Fibroblast of mammary gland (primary cell): ENCODE data around the gene ACSBG1.

Experiments
- DNase-seq: peaks from one replicate; pipeline ENCODE4 v3.0.0-alpha.2; 2010; ENCODE audit warnings: low read depth
- H3K4me3 ChIP-seq: 2 replicates; pipeline ENCODE4 v1.5.1; 2011; ENCODE audit warnings: low read depth, mild to moderate bottlenecking, low read length, moderate library complexity; ENCODE audit not compliant: control insufficient read depth
- CTCF ChIP-seq: conservative IDR thresholded peaks from 2 replicates; pipeline ENCODE4 v1.5.1; 2011; ENCODE audit warnings: low read depth, low read length, inconsistent platforms; ENCODE audit not compliant: control insufficient read depth, insufficient read depth

Gene ACSBG1

GRCh38 chr15:78182336-78182700 is 52.0 kb downstream of the ACSBG1 start:
- no peak for DNase-seq
- TF ChIP-seq CTCF, result no peak
- H3K4me3 ChIP-seq, result no peak overlapping the region

GRCh38 chr15:78179906-78180305 is 54.5 kb downstream of the ACSBG1 start:
- TF ChIP-seq CTCF, result no peak
- no peak for DNase-seq
- H3K4me3 ChIP-seq, result no peak overlapping the region

GRCh38 chr15:78179286-78179840 is 55.0 kb downstream of the ACSBG1 start:
- H3K4me3 ChIP-seq, result no peak overlapping the region
- no peak for DNase-seq
- TF ChIP-seq CTCF, result no peak

GRCh38 chr15:78178064-78178463 is 56.3 kb downstream of the ACSBG1 start:
- no peak for TF ChIP-seq CTCF
- DNase-seq, result no peak
- H3K4me3 ChIP-seq, result no peak overlapping the region

GRCh38 chr15:78177447-78177873 is 56.9 kb downstream of the ACSBG1 start:
- TF ChIP-seq CTCF, result peak; percentile 62
- no peak overlapping the region for H3K4me3 ChIP-seq
- peak; percentile 10 for DNase-seq

- no peak for TF ChIP-seq CTCF
- no peak overlapping the region for H3K4me3 ChIP-seq
- no peak for DNase-seq
Measured at GRCh38 chr15:78175330-78175729, 59.0 kb downstream of the ACSBG1 start.

GRCh38 chr15:78174401-78174800 is 60.0 kb downstream of the ACSBG1 start:
- TF ChIP-seq CTCF, result no peak
- no peak overlapping the region for H3K4me3 ChIP-seq
- DNase-seq, result no peak
